GM23248 (cell line): ENCODE measurements around the gene SOX6. TPM values are rescaled to one million over a fixed set of nuclear protein-coding genes. Genes with fewer than 3 reads are reported as not detected.

Experiments
- DNase-seq: peaks from one replicate; pipeline ENCODE4 v3.0.0-alpha.2; 2015
- H2AFZ ChIP-seq: fragments of 200-600 bp; sonication (generic); 2 replicates; pipeline ENCODE4 v1.6.1; 2016; ENCODE audit warnings: antibody characterized with exemption
- H3F3A ChIP-seq: fragments of 200-600 bp; sonication (generic); 2 replicates; pipeline ENCODE4 v1.6.1; 2016; ENCODE audit warnings: mild to moderate bottlenecking, antibody characterized with exemption, mixed run types; ENCODE audit not compliant: insufficient read depth
- H3K27ac ChIP-seq: fragments of 200-600 bp; sonication (generic); 2 replicates; pipeline ENCODE4 v1.5.1; 2016; ENCODE audit warnings: mild to moderate bottlenecking
- H3K27me3 ChIP-seq: fragments of 200-600 bp; sonication (generic); replicated peaks from 2 replicates; pipeline ENCODE4 v1.6.1; 2016; ENCODE audit warnings: mild to moderate bottlenecking; ENCODE audit not compliant: insufficient read depth
- H3K36me3 ChIP-seq: fragments of 200-600 bp; sonication (generic); 2 replicates; pipeline ENCODE4 v1.6.1; 2016; ENCODE audit warnings: low read depth, mild to moderate bottlenecking
- H3K4me1 ChIP-seq: fragments of 200-600 bp; sonication (generic); 2 replicates; pipeline ENCODE4 v1.6.1; 2016; ENCODE audit warnings: mild to moderate bottlenecking; ENCODE audit not compliant: insufficient read depth
- H3K4me2 ChIP-seq: fragments of 200-600 bp; sonication (generic); one replicate; pipeline ENCODE4 v1.6.1; 2016; ENCODE audit warnings: mild to moderate bottlenecking; ENCODE audit not compliant: unreplicated experiment
- H3K4me3 ChIP-seq: fragments of 200-600 bp; sonication (generic); 2 replicates; pipeline ENCODE4 v1.5.1; 2016; ENCODE audit warnings: mild to moderate bottlenecking
- H3K79me2 ChIP-seq: fragments of 200-600 bp; sonication (generic); 2 replicates; pipeline ENCODE4 v1.6.1; 2016; ENCODE audit warnings: mild to moderate bottlenecking; ENCODE audit not compliant: insufficient read depth
- H3K9ac ChIP-seq: fragments of 200-600 bp; sonication (generic); 2 replicates; pipeline ENCODE4 v1.6.1; 2016; ENCODE audit warnings: mild to moderate bottlenecking
- H3K9me2 ChIP-seq: fragments of 200-600 bp; sonication (generic); 2 replicates; pipeline ENCODE4 v1.6.1; 2016; ENCODE audit warnings: mixed run types, mild to moderate bottlenecking, moderate library complexity; ENCODE audit not compliant: insufficient read depth
- H3K9me3 ChIP-seq: fragments of 200-600 bp; sonication (generic); one replicate; pipeline ENCODE4 v1.6.1; 2017; ENCODE audit warnings: low read depth
- H4K20me1 ChIP-seq: fragments of 200-600 bp; sonication (generic); 2 replicates; pipeline ENCODE4 v1.6.0; 2016; ENCODE audit not compliant: insufficient read depth
- EZH2 ChIP-seq: fragments of 200-600 bp; sonication (generic); IDR thresholded peaks from 2 replicates; pipeline ENCODE4 v1.6.1; 2018; ENCODE audit warnings: antibody characterized with exemption, mild to moderate bottlenecking; ENCODE audit not compliant: insufficient read depth, poor library complexity, severe bottlenecking
- EZH2phosphoT487 ChIP-seq: fragments of 200-600 bp; sonication (generic); IDR thresholded peaks from 2 replicates; pipeline ENCODE4 v1.6.1; 2018; ENCODE audit warnings: antibody characterized with exemption, moderate library complexity, mild to moderate bottlenecking, low read depth; ENCODE audit not compliant: insufficient read depth
- WGBS, 2 experiments: methylation state at CpG; one replicate each; pipeline ENCODE4 v1.1.6; 2015 to 2017; ENCODE audit warnings: low lambda C conversion rate in 2 of 2, low coverage in 1 of 2; ENCODE audit errors: missing lambda C conversion rate in 2 of 2; 5-methylcytosine and 5-hydroxymethylcytosine counted together
- in situ Hi-C: fragments of 300-500 bp; cut with MboI; formaldehyde crosslinking; loops from 2 replicates; pipeline ENCODE4 v1.15.0; 2020
- polyA plus RNA-seq: library from polyadenylated mRNA; unstranded; fragments of >200 nt; fragmentation: Nextera tagmentation; extraction: Ambion mirVana; gene quantifications from 2 replicates; pipeline ENCODE4 v1.2.1, GENCODE V29; 2016
- total RNA-seq: library from RNA; depleted of rRNA; stranded (reverse); fragments of >200 nt; shearing (Covaris generic); gene quantifications from 2 replicates; pipeline ENCODE4 v1.2.3, GENCODE V29; 2014

Gene SOX6
- total and polyA plus RNA-seq, 2 experiments from 2014 or later, result under 0.01 to 0.49 TPM

GRCh38 chr11:16167706-16168487, 188.4 kb downstream of the SOX6 start:
- 81 to 82% methylated on average over 3 of the region's 3 CpGs for WGBS, 2 experiments
- no peaks in the 10 kb centered on the region for H3K36me3 ChIP-seq
- TF ChIP-seq EZH2phosphoT487 (no peak), EZH2 (no peak)
- peaks cover 20% of the 10 kb centered on the region for H3K4me1 ChIP-seq
- DNase-seq, result no peak
- no peaks in the 10 kb centered on the region for H3F3A ChIP-seq
- H3K9ac ChIP-seq, result no peak overlapping the region
- H3K4me3 ChIP-seq, result no peak overlapping the region
- no peaks in the 10 kb centered on the region for H3K27me3 ChIP-seq
- no peaks in the 10 kb centered on the region for H3K9me2 ChIP-seq
- no peak overlapping the region for H3K4me2 ChIP-seq
- H3K79me2 ChIP-seq, result no peaks in the 10 kb centered on the region
- in situ Hi-C loops, result no loop called here
- no peaks in the 10 kb centered on the region for H3K9me3 ChIP-seq
- H4K20me1 ChIP-seq, result no peaks in the 10 kb centered on the region
- no peak overlapping the region for H2AFZ ChIP-seq
- H3K27ac ChIP-seq, result no peak overlapping the region

GRCh38 chr11:16166571-16166970, 189.8 kb downstream of the SOX6 start:
- Histone ChIP-seq H3K4me3 (no peak overlapping the region), H4K20me1 (no peaks in the 10 kb centered on the region), H3K27ac (no peak overlapping the region), H2AFZ (no peak overlapping the region), H3K36me3 (no peaks in the 10 kb centered on the region), H3K9me3 (no peaks in the 10 kb centered on the region), H3K9ac (no peak overlapping the region), H3F3A (no peaks in the 10 kb centered on the region), H3K9me2 (no peaks in the 10 kb centered on the region), H3K79me2 (no peaks in the 10 kb centered on the region), H3K4me2 (no peak overlapping the region), H3K4me1 (peaks cover 20% of the 10 kb centered on the region), H3K27me3 (no peaks in the 10 kb centered on the region)
- WGBS, 2 experiments, result 7% methylated on average over 1 of the region's 1 CpG
- no peak for TF ChIP-seq EZH2
- TF ChIP-seq EZH2phosphoT487, result no peak
- DNase-seq, result no peak
- in situ Hi-C loops, result no loop called here

- no peaks in the 10 kb centered on the region for H3F3A ChIP-seq
- H3K9ac ChIP-seq, result no peak overlapping the region
- no peaks in the 10 kb centered on the region for H4K20me1 ChIP-seq
- in situ Hi-C loops, result no loop called here
- no peaks in the 10 kb centered on the region for H3K79me2 ChIP-seq
- H3K4me1 ChIP-seq, result no peaks in the 10 kb centered on the region
- no peak overlapping the region for H2AFZ ChIP-seq
- H3K9me2 ChIP-seq, result no peaks in the 10 kb centered on the region
- WGBS, 2 experiments, result 33 to 53% methylated on average over 1 of the region's 1 CpG
- no peak for DNase-seq
- no peaks in the 10 kb centered on the region for H3K36me3 ChIP-seq
- no peak for TF ChIP-seq EZH2phosphoT487
- TF ChIP-seq EZH2, result no peak
- no peaks in the 10 kb centered on the region for H3K9me3 ChIP-seq
- no peak overlapping the region for H3K4me3 ChIP-seq
- no peak overlapping the region for H3K27ac ChIP-seq
- no peaks in the 10 kb centered on the region for H3K27me3 ChIP-seq
- H3K4me2 ChIP-seq, result no peak overlapping the region
Measured at GRCh38 chr11:16160146-16160545, 196.2 kb downstream of the SOX6 start.

DNA sequence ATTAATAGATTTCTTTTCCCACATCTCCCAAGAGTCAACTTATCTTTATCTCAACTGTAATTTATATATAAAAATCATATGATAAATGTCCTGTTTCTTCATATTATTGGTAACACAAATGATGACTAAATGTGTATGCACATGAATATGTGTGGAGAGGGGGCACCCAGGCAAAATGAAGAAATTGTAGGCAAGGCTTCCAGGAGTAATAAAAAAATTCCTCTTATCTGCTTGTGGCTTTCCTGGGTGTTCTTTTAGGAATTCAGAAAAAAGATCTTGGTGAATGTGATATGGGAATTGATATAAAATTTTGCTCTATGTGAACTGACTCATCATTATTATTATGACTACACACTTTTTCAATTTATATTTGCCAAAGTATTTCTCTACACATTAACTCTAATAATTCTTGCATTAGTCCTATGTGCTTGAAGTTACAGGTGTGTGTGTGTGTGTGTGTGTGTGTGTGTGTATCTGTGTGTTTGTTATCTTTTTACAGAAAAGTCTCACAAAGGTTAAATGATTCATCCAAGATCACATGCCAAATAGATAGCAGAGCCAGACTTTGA, 197.8 kb downstream of the SOX6 start:
- no peaks in the 10 kb centered on the region for H3K4me1 ChIP-seq
- H3K9me2 ChIP-seq, result no peaks in the 10 kb centered on the region
- H3K27ac ChIP-seq, result no peak overlapping the region
- no peak overlapping the region for H3K9ac ChIP-seq
- H4K20me1 ChIP-seq, result no peaks in the 10 kb centered on the region
- H3K4me2 ChIP-seq, result no peak overlapping the region
- TF ChIP-seq EZH2 (no peak), EZH2phosphoT487 (no peak)
- H2AFZ ChIP-seq, result no peak overlapping the region
- H3K4me3 ChIP-seq, result no peak overlapping the region
- no peaks in the 10 kb centered on the region for H3K36me3 ChIP-seq
- in situ Hi-C loops, result no loop called here
- no peaks in the 10 kb centered on the region for H3F3A ChIP-seq
- no peaks in the 10 kb centered on the region for H3K79me2 ChIP-seq
- no peaks in the 10 kb centered on the region for H3K27me3 ChIP-seq
- DNase-seq, result no peak
- H3K9me3 ChIP-seq, result no peaks in the 10 kb centered on the region
